Mucosa of rectum (tissue), 2 donors: ENCODE measurements around the gene ZNF142.
A peak's percentile ranks its signal among the peaks of the same experiment; 100 is the strongest.

ENCODE experiments used
- H3K27ac ChIP-seq, 2 donors: one replicate each; pipeline ENCODE4 v1.7.0; 2013; ENCODE audit warnings: inconsistent platforms in 2 of 2, low read depth in 2 of 2, low read length in 2 of 2
- H3K27me3 ChIP-seq, 2 donors: one replicate each; pipeline ENCODE4 v1.7.0; 2013; ENCODE audit warnings: low read length in 2 of 2; ENCODE audit not compliant: control insufficient read depth in 2 of 2, insufficient read depth in 2 of 2
- H3K36me3 ChIP-seq, 2 donors: one replicate each; pipeline ENCODE4 v1.7.0; 2013; ENCODE audit warnings: low read length in 2 of 2; ENCODE audit not compliant: control insufficient read depth in 2 of 2, insufficient read depth in 2 of 2
- H3K4me1 ChIP-seq, 2 donors: one replicate each; pipeline ENCODE4 v1.7.0; 2013; ENCODE audit warnings: low read length in 2 of 2, mild to moderate bottlenecking in 1 of 2; ENCODE audit not compliant: control insufficient read depth in 2 of 2, insufficient read depth in 2 of 2
- H3K4me3 ChIP-seq, 2 donors: one replicate each; pipeline ENCODE4 v1.7.0; 2013; ENCODE audit warnings: low read length in 2 of 2
- H3K9ac ChIP-seq, 2 donors: one replicate each; pipeline ENCODE4 v1.7.0; 2013; ENCODE audit warnings: low read length in 2 of 2, low read depth in 1 of 2, mild to moderate bottlenecking in 1 of 2
- H3K9me3 ChIP-seq, 2 donors: one replicate each; pipeline ENCODE4 v1.7.0; 2013; ENCODE audit warnings: low read length in 2 of 2; ENCODE audit not compliant: control insufficient read depth in 2 of 2
- donor health status: healthy.
- donor health status: Normal muscosa, but diverticular disease.

Gene ZNF142

DNA sequence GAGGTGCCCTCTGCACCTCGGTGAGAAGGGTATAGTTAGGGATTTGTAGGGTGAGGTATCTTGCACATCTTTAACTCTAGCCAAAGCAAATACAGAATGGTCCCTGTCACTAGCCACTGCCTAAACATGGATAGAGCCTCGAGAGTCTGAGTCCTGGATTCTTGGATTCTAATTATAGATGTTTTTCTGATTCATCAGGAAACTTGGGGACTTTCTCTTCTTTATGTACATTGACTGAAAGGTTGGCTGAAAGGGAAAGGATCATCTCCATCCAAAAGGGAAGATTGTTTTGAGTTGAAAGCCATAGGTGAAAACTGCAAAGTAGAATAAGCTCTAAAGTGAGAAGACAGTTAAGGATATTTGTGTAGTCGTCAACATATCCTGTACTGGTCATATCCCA lies 20.6 kb upstream of the ZNF142 start:
- H3K27ac ChIP-seq = no peak overlapping the region
- no peak overlapping the region for H3K9ac ChIP-seq
- H3K4me3 ChIP-seq = no peak overlapping the region
- H3K36me3 ChIP-seq = peaks cover 10 to 19% of the 10 kb centered on the region in 2 donors
- H3K27me3 ChIP-seq = no peaks in the 10 kb centered on the region
- no peaks in the 10 kb centered on the region for H3K4me1 ChIP-seq
- H3K9me3 ChIP-seq = no peaks in the 10 kb centered on the region

DNA sequence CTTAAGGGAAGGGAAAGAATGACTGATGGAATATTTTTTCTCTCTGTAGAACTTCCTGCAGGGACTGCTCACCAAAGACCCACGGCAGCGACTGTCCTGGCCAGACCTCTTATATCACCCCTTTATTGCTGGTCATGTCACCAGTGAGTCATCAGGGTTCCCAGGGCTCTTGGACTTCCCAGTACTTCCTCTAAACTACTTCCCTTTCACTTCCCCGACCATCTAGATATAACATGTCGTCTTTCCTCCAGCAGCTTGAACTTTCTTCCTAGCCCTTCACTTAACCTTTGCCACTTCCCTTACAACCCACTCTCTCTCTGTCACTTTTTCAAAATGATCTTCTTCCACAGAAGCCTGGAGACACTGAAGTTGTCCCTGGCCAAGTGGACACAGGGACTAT lies 19.7 kb upstream of the ZNF142 start:
- H3K9ac ChIP-seq = no peak overlapping the region
- no peak overlapping the region for H3K4me3 ChIP-seq
- H3K27ac ChIP-seq = no peak overlapping the region
- H3K9me3 ChIP-seq = no peaks in the 10 kb centered on the region
- no peaks in the 10 kb centered on the region for H3K4me1 ChIP-seq
- H3K36me3 ChIP-seq = peaks cover 7 to 16% of the 10 kb centered on the region in 2 donors
- no peaks in the 10 kb centered on the region for H3K27me3 ChIP-seq

DNA sequence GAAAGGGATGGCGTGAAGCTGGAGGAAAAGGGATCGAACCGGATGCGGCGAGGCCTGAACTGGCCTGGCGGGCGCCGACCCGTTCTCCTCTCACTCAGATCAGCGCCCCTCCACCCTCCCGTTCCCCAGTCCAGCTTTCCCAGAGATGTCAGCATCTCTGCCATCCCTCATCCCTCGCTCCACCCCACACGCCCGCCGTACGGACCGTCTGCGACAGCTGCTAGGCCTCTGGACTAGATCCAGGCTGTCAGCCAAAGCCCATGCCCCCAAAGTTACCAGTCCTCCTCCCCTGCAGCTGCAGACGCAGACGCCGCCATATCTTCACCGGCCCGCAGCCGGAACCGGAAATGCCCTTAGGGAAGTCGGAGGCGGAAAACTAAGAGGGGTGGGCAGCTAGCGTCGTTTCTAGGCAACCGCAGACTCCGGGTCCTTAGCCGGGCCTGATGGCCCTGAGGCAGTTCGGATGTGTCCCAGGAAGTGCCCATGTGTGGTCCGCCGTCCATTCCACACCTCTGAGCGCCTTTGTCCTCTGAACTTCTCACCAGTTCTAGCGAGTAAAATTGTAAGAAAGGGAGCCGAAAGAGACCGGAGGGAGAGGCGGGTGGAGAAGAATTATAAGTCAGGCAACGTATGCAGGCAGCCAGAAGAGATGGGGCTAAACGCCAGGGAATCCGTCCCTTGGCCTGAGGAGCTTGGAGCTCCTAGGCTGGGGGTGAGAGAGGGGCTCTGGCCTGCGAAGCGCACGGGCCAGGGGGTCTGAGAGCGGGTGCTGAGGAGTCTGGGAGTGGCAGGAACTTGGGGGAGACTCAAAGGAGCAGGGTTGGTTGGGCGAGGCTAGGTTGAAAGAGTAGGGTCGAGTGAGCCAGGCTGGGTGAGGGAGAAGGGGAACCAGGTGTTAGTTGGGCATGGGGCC lies 12.5 kb upstream of the ZNF142 start, which contains the start of the genes RNF25 and STK36:
Gene RNF25, minus strand, starts transcription at position 349 of the 913 bp plus-strand sequence. Its CDS starts 32 bp downstream, at position 317.
Gene STK36, plus strand, starts transcription at position 433 of the 913 bp plus-strand sequence. CDS start 744 bp downstream, outside the sequence.
- H3K9me3 ChIP-seq = no peaks in the 10 kb centered on the region
- H3K27me3 ChIP-seq = no peaks in the 10 kb centered on the region
- peak within 1 kb of the TSS; percentile 52 to 66 for H3K27ac ChIP-seq
- H3K4me1 ChIP-seq = peaks cover 13% of the 10 kb centered on the region in 2 donors
- H3K9ac ChIP-seq = peak within 1 kb of the TSS; percentile 77 to 80
- peak within 1 kb of the TSS; percentile 77 to 94 for H3K4me3 ChIP-seq
- peaks cover 9 to 18% of the 10 kb centered on the region in 2 donors for H3K36me3 ChIP-seq

DNA sequence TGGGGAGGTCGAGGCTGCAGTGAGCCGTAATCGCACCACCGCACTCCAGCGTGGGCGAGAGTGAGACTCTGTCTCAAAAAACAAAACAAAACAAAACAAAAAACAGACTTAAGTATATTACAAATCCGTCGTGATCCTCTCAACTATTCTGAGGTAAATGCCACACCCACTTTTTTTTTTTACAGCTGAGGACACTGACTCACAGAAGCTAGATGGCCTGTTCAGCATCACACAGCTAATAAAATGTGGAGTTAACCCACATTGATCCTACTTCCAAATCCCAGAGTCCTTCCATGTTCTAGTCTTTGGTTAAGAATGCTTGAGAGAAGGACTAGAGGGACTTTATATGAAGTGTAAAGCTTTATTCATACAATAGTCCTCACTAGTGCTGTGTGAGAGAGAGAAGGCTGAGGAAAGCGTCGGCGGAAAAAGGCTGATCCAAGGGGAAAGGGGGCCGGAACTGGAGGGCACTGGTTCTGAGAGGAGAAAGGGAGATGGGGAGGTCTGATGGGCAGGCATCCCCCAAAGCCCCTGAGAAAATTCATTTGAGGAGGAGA lies 11.8 kb upstream of the ZNF142 start:
- Histone ChIP-seq H3K27ac (peak overlapping the region; percentile 52 to 66), H3K27me3 (no peaks in the 10 kb centered on the region), H3K36me3 (peaks cover 14 to 22% of the 10 kb centered on the region in 2 donors), H3K9me3 (no peaks in the 10 kb centered on the region), H3K4me3 (peak overlapping the region; percentile 77 to 94), H3K4me1 (peaks cover 13% of the 10 kb centered on the region in 2 donors), H3K9ac (peak overlapping the region; percentile 77 to 80)

DNA sequence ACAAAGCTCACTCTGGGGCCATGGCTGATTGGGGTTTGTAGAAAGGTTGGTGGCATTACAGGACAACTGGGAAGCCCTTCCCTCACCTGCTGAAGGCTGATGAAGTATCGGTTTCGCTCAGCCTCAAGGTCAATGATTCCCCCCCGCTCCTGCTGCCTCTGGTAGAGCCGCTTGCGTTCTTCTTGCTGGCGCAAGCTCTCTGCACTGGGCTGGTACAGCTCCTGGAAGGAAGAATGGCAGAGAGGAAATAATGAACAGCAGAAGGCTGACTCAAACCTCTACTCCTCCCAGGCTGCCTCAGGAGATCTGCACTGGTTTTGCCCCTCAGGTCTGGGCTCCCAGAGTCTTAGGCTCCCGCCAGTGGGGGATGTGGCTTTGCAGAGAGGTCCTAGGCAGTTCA lies 5.2 kb upstream of the ZNF142 start:
- Histone ChIP-seq H3K36me3 (peaks cover 56 to 58% of the 10 kb centered on the region in 2 donors), H3K9ac (no peak overlapping the region), H3K4me3 (no peak overlapping the region), H3K27me3 (no peaks in the 10 kb centered on the region), H3K9me3 (no peaks in the 10 kb centered on the region), H3K27ac (no peak overlapping the region), H3K4me1 (peaks cover 4 to 9% of the 10 kb centered on the region in 2 donors)

DNA sequence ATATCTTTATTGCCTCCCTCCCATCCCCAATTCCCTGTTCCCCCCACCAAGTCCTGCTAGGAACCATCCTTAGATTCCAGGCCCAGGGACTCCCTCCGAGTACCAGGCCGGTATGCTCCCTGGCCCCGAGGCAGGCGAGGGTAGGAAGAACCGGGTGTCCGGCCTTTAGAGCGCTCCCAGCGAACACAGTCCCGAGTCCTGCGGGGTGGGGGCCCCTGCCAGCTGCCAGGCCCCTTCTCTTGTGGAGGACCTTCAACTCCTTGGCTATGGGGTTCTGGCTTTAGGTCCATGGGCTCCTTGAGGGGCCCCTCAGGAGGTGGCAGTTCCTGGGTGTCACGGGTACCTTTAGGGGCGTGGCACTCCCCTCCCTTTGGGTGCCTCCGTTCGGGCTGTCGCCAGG lies 4.5 kb upstream of the ZNF142 start:
- no peak overlapping the region for H3K9ac ChIP-seq
- H3K9me3 ChIP-seq = no peaks in the 10 kb centered on the region
- H3K36me3 ChIP-seq = peaks cover 56 to 57% of the 10 kb centered on the region in 2 donors
- H3K4me3 ChIP-seq = no peak overlapping the region
- no peaks in the 10 kb centered on the region for H3K27me3 ChIP-seq
- H3K4me1 ChIP-seq = peaks cover 5 to 9% of the 10 kb centered on the region in 2 donors
- no peak overlapping the region for H3K27ac ChIP-seq

DNA sequence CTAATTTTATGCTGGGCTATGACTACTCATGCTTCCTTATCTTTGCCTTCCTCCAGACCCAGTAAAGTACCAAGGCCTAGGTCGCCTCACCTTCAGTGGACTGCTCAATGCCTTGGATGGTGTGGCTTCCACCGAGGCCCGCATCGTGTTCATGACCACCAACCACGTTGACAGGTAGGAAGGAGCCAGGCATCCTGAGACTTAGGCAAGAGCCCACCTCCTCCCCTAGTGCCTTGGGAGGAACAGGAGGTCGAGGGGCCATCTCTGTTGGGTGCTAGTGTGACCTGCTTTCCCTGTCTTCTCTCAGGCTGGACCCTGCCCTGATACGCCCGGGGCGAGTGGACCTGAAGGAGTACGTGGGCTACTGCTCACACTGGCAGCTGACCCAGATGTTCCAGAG lies 3.4 kb upstream of the ZNF142 start:
- H3K4me3 ChIP-seq = no peak overlapping the region
- no peak overlapping the region for H3K9ac ChIP-seq
- no peak overlapping the region for H3K27ac ChIP-seq
- peaks cover 50 to 52% of the 10 kb centered on the region in 2 donors for H3K36me3 ChIP-seq
- peaks cover 12 to 14% of the 10 kb centered on the region in 2 donors for H3K4me1 ChIP-seq
- no peaks in the 10 kb centered on the region for H3K9me3 ChIP-seq
- no peaks in the 10 kb centered on the region for H3K27me3 ChIP-seq

DNA sequence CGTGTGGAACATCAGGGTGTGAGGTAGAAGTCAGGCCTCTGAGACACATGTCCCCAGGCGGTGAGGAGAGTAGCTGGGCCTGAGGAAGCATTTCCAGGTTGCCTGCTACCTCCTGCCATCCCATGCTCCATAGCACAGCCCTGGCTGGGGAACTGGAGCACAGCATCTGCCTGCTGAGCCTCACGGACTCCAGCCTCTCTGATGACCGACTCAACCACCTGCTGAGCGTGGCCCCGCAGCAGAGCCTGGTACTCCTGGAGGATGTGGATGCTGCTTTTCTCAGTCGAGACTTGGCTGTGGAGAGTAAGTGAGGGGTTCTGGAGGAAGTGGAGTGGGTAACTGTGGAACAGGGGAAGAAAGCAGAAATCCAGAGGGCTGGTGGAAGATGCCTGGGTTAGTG lies 3.0 kb upstream of the ZNF142 start:
- H3K4me1 ChIP-seq = peaks cover 12 to 14% of the 10 kb centered on the region in 2 donors
- no peak overlapping the region for H3K9ac ChIP-seq
- H3K4me3 ChIP-seq = no peak overlapping the region
- no peaks in the 10 kb centered on the region for H3K9me3 ChIP-seq
- no peak overlapping the region for H3K27ac ChIP-seq
- no peaks in the 10 kb centered on the region for H3K27me3 ChIP-seq
- peaks cover 46 to 48% of the 10 kb centered on the region in 2 donors for H3K36me3 ChIP-seq

DNA sequence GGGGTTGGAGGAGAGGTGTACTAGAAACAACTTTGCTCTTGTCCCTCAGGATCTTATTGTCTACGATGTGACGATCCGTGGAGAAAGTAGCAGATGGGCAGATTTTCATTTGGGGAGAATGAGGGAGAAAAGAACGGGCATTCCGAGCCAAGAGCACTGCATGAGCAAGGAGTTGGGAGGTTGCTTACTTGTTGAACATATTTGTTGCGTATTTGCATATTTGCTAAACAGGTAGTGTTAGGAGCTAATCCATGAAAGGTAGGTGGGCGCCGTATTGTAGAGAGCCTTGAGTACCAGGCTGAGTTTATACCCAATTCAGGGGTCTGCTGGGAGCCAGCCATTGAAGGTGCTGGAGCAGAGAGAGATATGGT lies 550 bp upstream of the ZNF142 start:
- peak overlapping the region; percentile 78 to 94 for H3K4me3 ChIP-seq
- H3K9ac ChIP-seq = peak overlapping the region; percentile 42 to 75
- peaks cover 33 to 42% of the 10 kb centered on the region in 2 donors for H3K36me3 ChIP-seq
- no peaks in the 10 kb centered on the region for H3K27me3 ChIP-seq
- peaks cover 12 to 14% of the 10 kb centered on the region in 2 donors for H3K4me1 ChIP-seq
- H3K27ac ChIP-seq = peak overlapping the region; percentile 34 to 75
- no peaks in the 10 kb centered on the region for H3K9me3 ChIP-seq

DNA sequence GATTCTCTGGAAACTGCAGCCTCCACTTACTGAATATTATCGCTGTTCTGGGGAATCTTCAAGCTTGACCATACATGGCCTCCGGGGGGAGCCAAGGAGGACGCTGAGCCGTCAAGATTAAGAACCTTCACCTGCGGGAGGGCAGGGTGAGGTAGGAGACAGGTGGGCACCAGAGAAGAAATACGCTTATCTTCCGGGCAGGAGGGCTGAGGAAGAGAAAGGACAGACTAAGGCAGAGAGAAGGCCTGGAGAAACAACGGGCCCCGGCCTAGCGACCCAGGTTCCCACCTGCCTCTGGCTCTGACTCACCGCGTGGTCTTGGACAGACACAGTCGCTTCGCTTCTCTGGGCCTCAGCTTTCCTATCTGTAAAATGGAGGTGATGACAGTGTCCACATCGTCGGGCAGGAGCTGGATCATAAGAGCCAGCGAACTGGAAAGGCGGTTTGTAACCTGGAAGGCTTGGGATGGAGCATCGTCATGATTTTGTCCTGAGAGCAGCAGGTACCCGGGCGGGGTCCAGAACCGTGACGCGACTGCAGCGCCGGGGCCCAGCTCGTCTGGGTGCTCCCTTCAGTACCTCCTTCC lies 659 bp downstream of the ZNF142 start:
- Histone ChIP-seq H3K27ac (peak overlapping the region; percentile 71 to 75), H3K9ac (peak overlapping the region; percentile 74 to 75), H3K9me3 (no peaks in the 10 kb centered on the region), H3K4me1 (peaks cover 12 to 14% of the 10 kb centered on the region in 2 donors), H3K27me3 (no peaks in the 10 kb centered on the region), H3K36me3 (peaks cover 27 to 43% of the 10 kb centered on the region in 2 donors), H3K4me3 (peak overlapping the region; percentile 78 to 94)
